ENCODE measurements around the gene SH3PXD2B.

Gene SH3PXD2B

DNA sequence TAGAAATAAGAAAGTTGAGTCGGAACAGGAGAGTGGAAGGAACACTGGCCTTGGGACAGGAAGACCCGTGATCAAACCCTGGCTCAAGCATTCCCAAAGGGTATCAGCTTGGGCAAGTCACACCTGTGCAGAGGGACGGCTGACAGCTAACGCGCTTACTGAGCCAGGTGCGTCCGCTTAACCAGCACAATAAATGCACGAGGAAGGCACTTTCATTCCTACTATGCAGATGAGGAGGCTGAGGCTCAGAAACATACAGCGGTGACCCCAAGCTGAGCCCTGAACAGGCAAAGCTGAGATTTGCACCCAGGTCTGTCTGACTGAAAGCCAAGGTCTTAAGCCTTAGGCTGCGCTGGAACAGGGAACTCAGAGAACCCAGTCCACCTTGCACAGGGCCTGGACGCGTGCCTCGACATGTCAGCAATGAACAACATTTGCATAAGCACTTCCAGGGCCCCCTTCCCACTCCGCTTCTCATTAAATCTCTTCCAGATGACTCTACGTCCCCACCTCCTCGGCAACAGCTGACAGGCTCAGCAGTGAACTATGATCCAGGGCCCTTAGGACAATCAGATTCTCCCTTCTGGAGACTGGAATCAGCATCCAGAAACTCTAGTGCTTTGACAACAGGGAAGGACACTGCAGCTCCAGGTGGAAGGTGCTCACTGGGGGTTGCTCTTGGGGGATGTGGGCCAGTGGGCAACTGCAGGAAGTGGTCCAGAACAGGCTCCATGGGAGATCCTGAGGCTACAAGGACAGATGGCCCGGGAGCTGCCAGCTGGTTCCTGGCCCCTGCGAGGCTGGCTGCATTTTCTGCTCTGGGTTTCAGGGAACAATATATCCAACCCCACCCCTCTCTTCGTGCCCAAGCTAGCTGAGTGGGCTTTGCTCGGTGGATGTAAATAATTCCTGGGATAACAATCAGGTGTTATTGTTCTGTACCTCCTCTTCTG is 35.2 kb downstream of the SH3PXD2B start:
- H3K79me2 ChIP-seq (ENCODE audit: control insufficient read depth, low read length), result no peaks in the 10 kb centered on the region
- H3K9me2 ChIP-seq (replicated peaks; ENCODE audit: control insufficient read depth, low read length), result no peaks in the 10 kb centered on the region
- H3K4me2 ChIP-seq (ENCODE audit: low read length), result no peak overlapping the region
- no peaks in the 10 kb centered on the region for H3F3A ChIP-seq (ENCODE audit: control insufficient read depth, insufficient read depth)
- H3K36me3 ChIP-seq (ENCODE audit: control insufficient read depth, low read length), result no peaks in the 10 kb centered on the region
- H3K4me1 ChIP-seq (ENCODE audit: control insufficient read depth, low read length), result peaks cover 8% of the 10 kb centered on the region; the same call in 1 of the 2 replicates
- no peaks in the 10 kb centered on the region for H3K9me3 ChIP-seq (ENCODE audit: control insufficient read depth, insufficient read depth, low read length)
- H3K27me3 ChIP-seq (ENCODE audit: control insufficient read depth, low read length), result no peaks in the 10 kb centered on the region
- no peaks in the 10 kb centered on the region for H4K20me1 ChIP-seq (ENCODE audit: control insufficient read depth, insufficient read depth, low read depth, low read length)
- H3K4me3 ChIP-seq (ENCODE audit: low read length), result no peak overlapping the region
- H3K27ac ChIP-seq (ENCODE audit: low read depth, low read length), result no peak overlapping the region
- TF ChIP-seq CTCF (IDR thresholded peaks at IDR 0.05; ENCODE audit: low read depth, low read length, poor library complexity, severe bottlenecking) (no peak), EZH2phosphoT487 (IDR thresholded peaks at IDR 0.05; ENCODE audit: borderline replicate concordance, low read length) (no peak)

- no peaks in the 10 kb centered on the region for H3K27me3 ChIP-seq (ENCODE audit: control insufficient read depth, low read length)
- peaks cover 9% of the 10 kb centered on the region; the same call in 1 of the 2 replicates for H3K4me1 ChIP-seq (ENCODE audit: control insufficient read depth, low read length)
- H3K27ac ChIP-seq (ENCODE audit: low read depth, low read length), result no peak overlapping the region
- no peak overlapping the region for H3K4me2 ChIP-seq (ENCODE audit: low read length)
- H3K79me2 ChIP-seq (ENCODE audit: control insufficient read depth, low read length), result no peaks in the 10 kb centered on the region
- H3F3A ChIP-seq (ENCODE audit: control insufficient read depth, insufficient read depth), result no peaks in the 10 kb centered on the region
- TF ChIP-seq CTCF (IDR thresholded peaks at IDR 0.05; ENCODE audit: low read depth, low read length, poor library complexity, severe bottlenecking) (no peak), EZH2phosphoT487 (IDR thresholded peaks at IDR 0.05; ENCODE audit: borderline replicate concordance, low read length) (no peak)
- no peaks in the 10 kb centered on the region for H3K9me2 ChIP-seq (replicated peaks; ENCODE audit: control insufficient read depth, low read length)
- no peaks in the 10 kb centered on the region for H3K36me3 ChIP-seq (ENCODE audit: control insufficient read depth, low read length)
- H3K4me3 ChIP-seq (ENCODE audit: low read length), result no peak overlapping the region
- H3K9me3 ChIP-seq (ENCODE audit: control insufficient read depth, insufficient read depth, low read length), result no peaks in the 10 kb centered on the region
- no peaks in the 10 kb centered on the region for H4K20me1 ChIP-seq (ENCODE audit: control insufficient read depth, insufficient read depth, low read depth, low read length)
These were observed 36.2 kb downstream of the SH3PXD2B start for GRCh38 chr5:172417983-172418630.

GRCh38 chr5:172417130-172417841 is 37.0 kb downstream of the SH3PXD2B start:
- Histone ChIP-seq H3K9me2 (replicated peaks; ENCODE audit: control insufficient read depth, low read length) (no peaks in the 10 kb centered on the region), H3K4me1 (ENCODE audit: control insufficient read depth, low read length) (peaks cover 10% of the 10 kb centered on the region; the same call in 1 of the 2 replicates), H3K79me2 (ENCODE audit: control insufficient read depth, low read length) (no peaks in the 10 kb centered on the region), H3K36me3 (ENCODE audit: control insufficient read depth, low read length) (no peaks in the 10 kb centered on the region), H4K20me1 (ENCODE audit: control insufficient read depth, insufficient read depth, low read depth, low read length) (no peaks in the 10 kb centered on the region), H3K27me3 (ENCODE audit: control insufficient read depth, low read length) (no peaks in the 10 kb centered on the region), H3K27ac (ENCODE audit: low read depth, low read length) (no peak overlapping the region), H3K9me3 (ENCODE audit: control insufficient read depth, insufficient read depth, low read length) (no peaks in the 10 kb centered on the region), H3F3A (ENCODE audit: control insufficient read depth, insufficient read depth) (no peaks in the 10 kb centered on the region), H3K4me3 (ENCODE audit: low read length) (no peak overlapping the region), H3K4me2 (ENCODE audit: low read length) (no peak overlapping the region)
- TF ChIP-seq EZH2phosphoT487 (IDR thresholded peaks at IDR 0.05; ENCODE audit: borderline replicate concordance, low read length), result no peak
- no peak for TF ChIP-seq CTCF (IDR thresholded peaks at IDR 0.05; ENCODE audit: low read depth, low read length, poor library complexity, severe bottlenecking)
